H1 (cell line): ENCODE results near the gene HGFAC. TPM values are rescaled to one million over a fixed set of nuclear protein-coding genes. Genes with fewer than 3 reads are reported as not detected.

Experiments used
- CTCF ChIA-PET: fragments of 300-600 bp; sonication (Branson Sonifier 250); formaldehyde crosslinking; loops from one replicate; lab custom pipeline; 2021; ENCODE audit not compliant: partially characterized antibody; lab: Charles Lee
- POLR2A ChIA-PET: fragments of 300-600 bp; sonication (Branson Sonifier 250); formaldehyde crosslinking; loops from one replicate; lab custom pipeline; 2021; ENCODE audit warnings: inconsistent platforms; ENCODE audit not compliant: partially characterized antibody; lab: Charles Lee
- DNase-seq, 2 experiments: peaks; one replicate each; pipeline versions ENCODE4 v3.0.0 to v3.0.0-alpha.2; 2010 to 2022; ENCODE audit warnings: low spot score in 2 of 2, low read depth in 1 of 2, mixed read lengths in 1 of 2
- FAIRE-seq: peaks from 2 replicates; lab custom pipeline; 2011; peaks lifted over from hg19 to GRCh38; lab: Jason Lieb, UNC
- H2AFZ ChIP-seq: 2 replicates; pipeline ENCODE4 v1.8.1; 2012; ENCODE audit warnings: low read length, inconsistent platforms
- H2AK5ac ChIP-seq: 2 replicates; pipeline ENCODE4 v1.6.1; 2013; ENCODE audit warnings: low read depth, low read length
- H2BK120ac ChIP-seq: replicated peaks from 2 replicates; pipeline ENCODE3; 2013; ENCODE audit warnings: low read depth, low read length, inconsistent platforms
- H2BK12ac ChIP-seq: 2 replicates; pipeline ENCODE4 v1.6.1; 2013; ENCODE audit warnings: low read depth, low read length
- H2BK15ac ChIP-seq: 2 replicates; pipeline ENCODE4 v1.6.1; 2013; ENCODE audit warnings: low read length
- H2BK20ac ChIP-seq: 2 replicates; pipeline ENCODE4 v1.6.1; 2013; ENCODE audit warnings: low read length
- H2BK5ac ChIP-seq: 2 replicates; pipeline ENCODE4 v1.6.1; 2013; ENCODE audit warnings: low read depth, low read length
- H3K14ac ChIP-seq: 2 replicates; pipeline ENCODE4 v1.6.1; 2013; ENCODE audit warnings: inconsistent platforms; ENCODE audit not compliant: insufficient read length
- H3K18ac ChIP-seq: 2 replicates; pipeline ENCODE4 v1.6.1; 2013; ENCODE audit warnings: low read length; ENCODE audit errors: extremely low read depth
- H3K23ac ChIP-seq: 2 replicates; pipeline ENCODE4 v1.6.1; 2013; ENCODE audit warnings: inconsistent platforms; ENCODE audit not compliant: insufficient read length
- H3K23me2 ChIP-seq: 2 replicates; pipeline ENCODE4 v1.6.1; 2013; ENCODE audit warnings: low read depth, low read length
- H3K27ac ChIP-seq: 2 replicates; pipeline ENCODE4 v1.6.1; 2011; ENCODE audit warnings: low read depth, low read length, inconsistent platforms
- H3K27me3 ChIP-seq, 4 experiments: replicated peaks in 1 of 4; 1 replicate in 1 of 4; 2 replicates in 3 of 4; pipeline versions ENCODE4 v1.6.1 to v1.8.1; 2011 to 2013; ENCODE audit warnings: low read length in 3 of 4, mild to moderate bottlenecking in 3 of 4, inconsistent platforms in 2 of 4, mixed read lengths in 2 of 4, moderate library complexity in 1 of 4; ENCODE audit not compliant: control insufficient read depth in 3 of 4, insufficient read depth in 3 of 4; ENCODE audit errors: extremely low read depth in 1 of 4
- H3K36me3 ChIP-seq, 4 experiments: 2 replicates each; pipeline versions ENCODE4 v1.6.1 to v1.8.1; 2011 to 2013; ENCODE audit warnings: mild to moderate bottlenecking in 4 of 4, low read length in 3 of 4, moderate library complexity in 2 of 4, control low read depth in 1 of 4, inconsistent platforms in 1 of 4; ENCODE audit not compliant: insufficient read depth in 4 of 4, control insufficient read depth in 2 of 4
- H3K4ac ChIP-seq: replicated peaks from 2 replicates; pipeline ENCODE3; 2013; ENCODE audit warnings: low read length, low read depth, mixed read lengths, inconsistent platforms; ENCODE audit not compliant: insufficient read length
- H3K4me1 ChIP-seq, 4 experiments: replicated peaks in 1 of 4; 1 replicate in 1 of 4; 2 replicates in 3 of 4; pipeline versions ENCODE4 v1.6.1 to v1.8.1; 2011 to 2013; ENCODE audit warnings: low read length in 3 of 4, inconsistent platforms in 2 of 4, mixed read lengths in 1 of 4; ENCODE audit not compliant: insufficient read depth in 4 of 4, control insufficient read depth in 3 of 4
- H3K4me2 ChIP-seq, 2 experiments: 2 replicates each; pipeline versions ENCODE4 v1.6.1 to v1.8.1; 2011 to 2013; ENCODE audit warnings: low read depth in 2 of 2, low read length in 2 of 2, control low read depth in 1 of 2, inconsistent platforms in 1 of 2, mild to moderate bottlenecking in 1 of 2; ENCODE audit not compliant: insufficient read depth in 1 of 2
- H3K4me3 ChIP-seq, 4 experiments: fragments of 200-600, 300-600 bp in 1 of 4; sonication (generic), shearing (Covaris generic), sonication (Bioruptor Twin) in 1 of 4; 2 replicates each; pipeline versions ENCODE4 v1.5.1 to v1.8.1; 2011 to 2016; ENCODE audit warnings: low read length in 4 of 4, low read depth in 3 of 4, control low read depth in 2 of 4, inconsistent platforms in 2 of 4, mild to moderate bottlenecking in 2 of 4, mixed read lengths in 1 of 4, moderate library complexity in 1 of 4; ENCODE audit not compliant: insufficient read depth in 2 of 4; ENCODE audit errors: extremely low read depth in 1 of 4
- H3K56ac ChIP-seq: replicated peaks from 2 replicates; pipeline ENCODE3; 2013; ENCODE audit warnings: low read depth, mild to moderate bottlenecking, mixed read lengths, low read length, inconsistent platforms; ENCODE audit not compliant: insufficient read length
- H3K79me1 ChIP-seq: 2 replicates; pipeline ENCODE4 v1.6.1; 2013; ENCODE audit warnings: low read depth, low read length, control low read depth
- H3K79me2 ChIP-seq, 2 experiments: 2 replicates each; pipeline versions ENCODE4 v1.6.1 to v1.8.1; 2012 to 2013; ENCODE audit warnings: low read length in 2 of 2, mild to moderate bottlenecking in 2 of 2, inconsistent platforms in 1 of 2; ENCODE audit not compliant: insufficient read depth in 2 of 2, control insufficient read depth in 1 of 2
- H3K9ac ChIP-seq, 4 experiments: replicated peaks in 1 of 4; 1 replicate in 1 of 4; 2 replicates in 3 of 4; pipeline versions ENCODE4 v1.6.1 to v1.8.1; 2011 to 2013; ENCODE audit warnings: low read depth in 3 of 4, low read length in 3 of 4, control low read depth in 2 of 4, mild to moderate bottlenecking in 2 of 4, moderate library complexity in 2 of 4, inconsistent platforms in 1 of 4; ENCODE audit errors: extremely low read depth in 1 of 4
- H3K9me3 ChIP-seq, 2 experiments: 2 replicates each; pipeline versions ENCODE4 v1.6.1 to v1.8.1; 2012 to 2013; ENCODE audit warnings: mild to moderate bottlenecking in 2 of 2, moderate library complexity in 2 of 2, control low read depth in 1 of 2, inconsistent platforms in 1 of 2, low read depth in 1 of 2, low read length in 1 of 2, mixed read lengths in 1 of 2; ENCODE audit not compliant: insufficient read depth in 2 of 2
- H4K20me1 ChIP-seq, 2 experiments: replicated peaks in 1 of 2; 2 replicates each; pipeline versions ENCODE3 to v1.8.1; 2011 to 2013; ENCODE audit warnings: inconsistent platforms in 2 of 2, low read length in 2 of 2, mild to moderate bottlenecking in 1 of 2; ENCODE audit not compliant: insufficient read depth in 2 of 2, control insufficient read depth in 1 of 2
- H4K5ac ChIP-seq: 2 replicates; pipeline ENCODE4 v1.6.1; 2013; ENCODE audit warnings: low read length, low read depth, mixed read lengths, inconsistent platforms; ENCODE audit not compliant: insufficient read length
- H4K8ac ChIP-seq: 2 replicates; pipeline ENCODE4 v1.8.0; 2013; ENCODE audit warnings: mild to moderate bottlenecking, moderate library complexity, low read length, inconsistent platforms; ENCODE audit not compliant: insufficient read depth; ENCODE audit errors: extremely low read depth
- H4K91ac ChIP-seq: replicated peaks from 2 replicates; pipeline ENCODE3; 2013; ENCODE audit warnings: low read length, mixed read lengths, inconsistent platforms; ENCODE audit not compliant: insufficient read length
- ATF2 ChIP-seq: IDR thresholded peaks from 2 replicates; pipeline ENCODE4 v1.6.1; 2012; ENCODE audit warnings: low read length, inconsistent platforms
- CBX5 ChIP-seq: fragments of 300-800, 300-1000 bp; sonication (generic); IDR thresholded peaks from 2 replicates; pipeline ENCODE4 v1.7.1; 2016; ENCODE audit warnings: antibody characterized with exemption, low read length, low read depth
- CEBPB ChIP-seq: IDR thresholded peaks from 2 replicates; pipeline ENCODE4 v1.6.1; 2012; ENCODE audit warnings: low read depth, low read length
- GABPA ChIP-seq: IDR thresholded peaks from 2 replicates; pipeline ENCODE4 v1.6.1; 2011; ENCODE audit warnings: mild to moderate bottlenecking, low read length, moderate library complexity, borderline replicate concordance; ENCODE audit not compliant: insufficient read depth
- SAP30 ChIP-seq: fragments of 300-600 bp; sonication (generic); IDR thresholded peaks from 2 replicates; pipeline ENCODE4 v1.7.1; 2012; ENCODE audit warnings: low read length, moderate library complexity, mild to moderate bottlenecking, inconsistent platforms; ENCODE audit not compliant: insufficient read depth, insufficient replicate concordance
- WGBS, 2 experiments: shearing (Covaris generic) in 1 of 2; methylation state at CpG; one replicate each; pipeline versions ENCODE4 v1.1.6 to v1.1.7; 2013 to 2015; ENCODE audit warnings: low lambda C conversion rate in 2 of 2, mixed read lengths in 2 of 2, inconsistent platforms in 1 of 2, low coverage in 1 of 2, missing lambda C conversion rate in 1 of 2; ENCODE audit not compliant: insufficient replicate concordance in 2 of 2, insufficient coverage in 1 of 2, insufficient read length in 1 of 2; ENCODE audit errors: extremely low coverage in 1 of 2, missing lambda C conversion rate in 1 of 2; 5-methylcytosine and 5-hydroxymethylcytosine counted together
- polyA plus RNA-seq, 7 experiments: library from polyadenylated mRNA; depleted of rRNA in 3 of 7; stranded (reverse) in 5 of 7; unstranded in 2 of 7; fragments of >200 nt in 5 of 7; fragments of 200-250 nt in 2 of 7; gene quantifications; 1 replicate in 5 of 7; 2 replicates in 1 of 7; 4 replicates in 1 of 7; pipeline versions ENCODE4 v1.2.1 to v1.2.3, GENCODE V29; 2011 to 2013; ENCODE audit warnings: missing spikeins in 2 of 7, mixed read lengths in 2 of 7
- total RNA-seq: library from RNA; stranded (reverse); fragmentation: NEBNext Ultra II Directional; extraction: Animal tissue kit (Norgen Biotek cat#: 25700); gene quantifications from 2 replicates; pipeline ENCODE4 v1.2.1, GENCODE V29; 2021

The HGFAC gene
- total and polyA plus RNA-seq, 2 of the 8 experiments (the other 6 are each of a cell fraction or from before 2014, with no cell fraction given): 0.14 to 0.15 TPM

- Histone ChIP-seq H2BK12ac (no peak overlapping the region), H3K4me1 (peaks cover 0 to under 1% (median 0%) of the 10 kb centered on the region in 4 experiments; a peak in 1 of 7 replicates), H3K4me2 (no peak overlapping the region), H4K20me1 (no peaks in the 10 kb centered on the region), H3K27me3 (no peaks in the 10 kb centered on the region), H3K56ac (no peak overlapping the region), H2AFZ (no peak overlapping the region)
- WGBS, 2 experiments: 63% methylated on average over 2 of the region's 2 CpGs; no CpG with 5 or more reads in 1 of the 2 experiments
- DNase-seq: no peak
- CTCF ChIA-PET: no interaction called here
- no peak for TF ChIP-seq ATF2
- no peak for TF ChIP-seq GABPA
- TF ChIP-seq CBX5: no peak
- TF ChIP-seq SAP30: no peak
- TF ChIP-seq CEBPB: no peak
- TF ChIP-seq, all 59 proteins: peak for 0
- Histone ChIP-seq H3K9me3 (peaks cover 0 to 5% of the 10 kb centered on the region in 2 experiments; a peak in 1 of 4 replicates), H3K4ac (no peak overlapping the region), H2BK5ac (no peak overlapping the region), H3K27ac (no peak overlapping the region), H3K36me3 (no peaks in the 10 kb centered on the region), H2BK15ac (no peak overlapping the region), H3K14ac (no peak overlapping the region), H3K23me2 (no peaks in the 10 kb centered on the region), H3K9ac (no peak overlapping the region), H3K4me3 (no peak overlapping the region), H4K8ac (no peak overlapping the region), H4K91ac (no peak overlapping the region), H4K5ac (no peak overlapping the region), H3K18ac (no peak overlapping the region), H3K79me2 (no peaks in the 10 kb centered on the region), H3K23ac (no peak overlapping the region), H3K79me1 (no peaks in the 10 kb centered on the region), H2AK5ac (no peak overlapping the region), H2BK20ac (no peak overlapping the region), H2BK120ac (no peak overlapping the region)
- POLR2A ChIA-PET: no interaction called here
- FAIRE-seq: no peak
These were observed 45.2 kb upstream of the HGFAC start for GRCh38 chr4:3396600-3396999.
